ENCODE results near the gene NUDCD3.

- TF ChIP-seq, protein P1, sequence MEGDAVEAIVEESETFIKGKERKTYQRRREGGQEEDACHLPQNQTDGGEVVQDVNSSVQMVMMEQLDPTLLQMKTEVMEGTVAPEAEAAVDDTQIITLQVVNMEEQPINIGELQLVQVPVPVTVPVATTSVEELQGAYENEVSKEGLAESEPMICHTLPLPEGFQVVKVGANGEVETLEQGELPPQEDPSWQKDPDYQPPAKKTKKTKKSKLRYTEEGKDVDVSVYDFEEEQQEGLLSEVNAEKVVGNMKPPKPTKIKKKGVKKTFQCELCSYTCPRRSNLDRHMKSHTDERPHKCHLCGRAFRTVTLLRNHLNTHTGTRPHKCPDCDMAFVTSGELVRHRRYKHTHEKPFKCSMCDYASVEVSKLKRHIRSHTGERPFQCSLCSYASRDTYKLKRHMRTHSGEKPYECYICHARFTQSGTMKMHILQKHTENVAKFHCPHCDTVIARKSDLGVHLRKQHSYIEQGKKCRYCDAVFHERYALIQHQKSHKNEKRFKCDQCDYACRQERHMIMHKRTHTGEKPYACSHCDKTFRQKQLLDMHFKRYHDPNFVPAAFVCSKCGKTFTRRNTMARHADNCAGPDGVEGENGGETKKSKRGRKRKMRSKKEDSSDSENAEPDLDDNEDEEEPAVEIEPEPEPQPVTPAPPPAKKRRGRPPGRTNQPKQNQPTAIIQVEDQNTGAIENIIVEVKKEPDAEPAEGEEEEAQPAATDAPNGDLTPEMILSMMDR (IDR thresholded peaks at IDR 0.05) = no peak
- TF ChIP-seq EZH2 (IDR thresholded peaks at IDR 0.05) = no peak
These were observed 99.8 kb downstream of the NUDCD3 start for GRCh38 chr7:44390701-44391100.
